ENCODE results near the gene KLHL18. TPM values are rescaled to one million over a fixed set of nuclear protein-coding genes. Genes with fewer than 3 reads are reported as not detected.

The KLHL18 gene
- total and polyA plus RNA-seq, 12 donors = 10.6 to 62.1 (median 28.3) TPM

GRCh38 chr3:47266709-47267489, 15.8 kb upstream of the KLHL18 start:
- Histone ChIP-seq H3K36me3 (replicated peaks in 1 of 2) (no peaks in the 10 kb centered on the region), H3K9me3 (replicated peaks in 1 of 3) (no peaks in the 10 kb centered on the region), H3K4me3 (no peak overlapping the region), H3K4me1 (replicated peaks in 1 of 2) (peaks cover 0 to 6% of the 10 kb centered on the region in 2 donors), H3K27me3 (no peaks in the 10 kb centered on the region), H3K27ac (no peak overlapping the region)
- intact Hi-C loops (cut with DNase I) = loop anchor here in 1 of 2 donors (10.0 kb wide), 1 partner anchor 58 kb away; no protein-coding TSS in a partner anchor
- WGBS, 4 donors = 65 to 74% (median 69%) methylated on average over 9 to 11 of the region's 11 CpGs
- peak; percentile 43 to 89 (median 79) for DNase-seq
- TF ChIP-seq, protein P1, sequence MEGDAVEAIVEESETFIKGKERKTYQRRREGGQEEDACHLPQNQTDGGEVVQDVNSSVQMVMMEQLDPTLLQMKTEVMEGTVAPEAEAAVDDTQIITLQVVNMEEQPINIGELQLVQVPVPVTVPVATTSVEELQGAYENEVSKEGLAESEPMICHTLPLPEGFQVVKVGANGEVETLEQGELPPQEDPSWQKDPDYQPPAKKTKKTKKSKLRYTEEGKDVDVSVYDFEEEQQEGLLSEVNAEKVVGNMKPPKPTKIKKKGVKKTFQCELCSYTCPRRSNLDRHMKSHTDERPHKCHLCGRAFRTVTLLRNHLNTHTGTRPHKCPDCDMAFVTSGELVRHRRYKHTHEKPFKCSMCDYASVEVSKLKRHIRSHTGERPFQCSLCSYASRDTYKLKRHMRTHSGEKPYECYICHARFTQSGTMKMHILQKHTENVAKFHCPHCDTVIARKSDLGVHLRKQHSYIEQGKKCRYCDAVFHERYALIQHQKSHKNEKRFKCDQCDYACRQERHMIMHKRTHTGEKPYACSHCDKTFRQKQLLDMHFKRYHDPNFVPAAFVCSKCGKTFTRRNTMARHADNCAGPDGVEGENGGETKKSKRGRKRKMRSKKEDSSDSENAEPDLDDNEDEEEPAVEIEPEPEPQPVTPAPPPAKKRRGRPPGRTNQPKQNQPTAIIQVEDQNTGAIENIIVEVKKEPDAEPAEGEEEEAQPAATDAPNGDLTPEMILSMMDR (IDR thresholded peaks at IDR 0.05) = no peak
- TF ChIP-seq POLR2A (IDR thresholded peaks at IDR 0.05) = no peak

- peaks cover 0 to 6% of the 10 kb centered on the region in 2 donors for H3K4me1 ChIP-seq (replicated peaks in 1 of 2)
- TF ChIP-seq POLR2A (IDR thresholded peaks at IDR 0.05) = no peak
- TF ChIP-seq, protein P1 (IDR thresholded peaks at IDR 0.05) = no peak
- no peak for DNase-seq
- intact Hi-C loops (cut with DNase I) = loop anchor here in 1 of 2 donors (10.0 kb wide), 1 partner anchor 57 kb away; no protein-coding TSS in a partner anchor
- no peak overlapping the region for H3K4me3 ChIP-seq
- H3K9me3 ChIP-seq (replicated peaks in 1 of 3) = no peaks in the 10 kb centered on the region
- no peaks in the 10 kb centered on the region for H3K27me3 ChIP-seq
- no peaks in the 10 kb centered on the region for H3K36me3 ChIP-seq (replicated peaks in 1 of 2)
- no peak overlapping the region for H3K27ac ChIP-seq
These were observed 15.3 kb upstream of the KLHL18 start for GRCh38 chr3:47267490-47267824.

GRCh38 chr3:47270526-47270925, 12.2 kb upstream of the KLHL18 start:
- intact Hi-C loops (cut with DNase I) = no loop called here

GRCh38 chr3:47273564-47273963, 9.2 kb upstream of the KLHL18 start:
- Histone ChIP-seq H3K4me3 (no peak overlapping the region), H3K36me3 (replicated peaks in 1 of 2) (no peaks in the 10 kb centered on the region), H3K9me3 (replicated peaks in 1 of 3) (no peaks in the 10 kb centered on the region), H3K4me1 (replicated peaks in 1 of 2) (no peaks in the 10 kb centered on the region), H3K27ac (no peak overlapping the region), H3K27me3 (no peaks in the 10 kb centered on the region)
- WGBS, 4 donors = 83 to 89% (median 87%) methylated on average over 2 to 5 of the region's 5 CpGs
- TF ChIP-seq, protein P1 (IDR thresholded peaks at IDR 0.05) = no peak
- no peak for TF ChIP-seq POLR2A (IDR thresholded peaks at IDR 0.05)
- DNase-seq = no peak
- intact Hi-C loops (cut with DNase I) = no loop called here

More at GRCh38 chr3:47270526-47270925, 12.2 kb upstream of the KLHL18 start:
- Histone ChIP-seq H3K4me3 (no peak overlapping the region), H3K36me3 (replicated peaks in 1 of 2) (no peaks in the 10 kb centered on the region), H3K27me3 (no peaks in the 10 kb centered on the region), H3K4me1 (replicated peaks in 1 of 2) (peaks cover 0 to 6% of the 10 kb centered on the region in 2 donors), H3K27ac (no peak overlapping the region), H3K9me3 (replicated peaks in 1 of 3) (no peaks in the 10 kb centered on the region)
- DNase-seq = no peak
- 86 to 92% (median 88%) methylated on average over 4 of the region's 4 CpGs for WGBS, 4 donors
- TF ChIP-seq, protein P1 (IDR thresholded peaks at IDR 0.05) = no peak
- no peak for TF ChIP-seq POLR2A (IDR thresholded peaks at IDR 0.05)

Measured in adrenal gland (tissue), 12 donors.